GM15510 (cell line): Measurements from ENCODE around the gene PDLIM7.

Experiments used
- POLR2A ChIP-seq: IDR thresholded peaks from 3 replicates; pipeline ENCODE4 v1.6.1; 2011; ENCODE audit warnings: borderline replicate concordance; ENCODE audit not compliant: insufficient read length; ENCODE audit errors: extremely low read depth

Gene PDLIM7

DNA sequence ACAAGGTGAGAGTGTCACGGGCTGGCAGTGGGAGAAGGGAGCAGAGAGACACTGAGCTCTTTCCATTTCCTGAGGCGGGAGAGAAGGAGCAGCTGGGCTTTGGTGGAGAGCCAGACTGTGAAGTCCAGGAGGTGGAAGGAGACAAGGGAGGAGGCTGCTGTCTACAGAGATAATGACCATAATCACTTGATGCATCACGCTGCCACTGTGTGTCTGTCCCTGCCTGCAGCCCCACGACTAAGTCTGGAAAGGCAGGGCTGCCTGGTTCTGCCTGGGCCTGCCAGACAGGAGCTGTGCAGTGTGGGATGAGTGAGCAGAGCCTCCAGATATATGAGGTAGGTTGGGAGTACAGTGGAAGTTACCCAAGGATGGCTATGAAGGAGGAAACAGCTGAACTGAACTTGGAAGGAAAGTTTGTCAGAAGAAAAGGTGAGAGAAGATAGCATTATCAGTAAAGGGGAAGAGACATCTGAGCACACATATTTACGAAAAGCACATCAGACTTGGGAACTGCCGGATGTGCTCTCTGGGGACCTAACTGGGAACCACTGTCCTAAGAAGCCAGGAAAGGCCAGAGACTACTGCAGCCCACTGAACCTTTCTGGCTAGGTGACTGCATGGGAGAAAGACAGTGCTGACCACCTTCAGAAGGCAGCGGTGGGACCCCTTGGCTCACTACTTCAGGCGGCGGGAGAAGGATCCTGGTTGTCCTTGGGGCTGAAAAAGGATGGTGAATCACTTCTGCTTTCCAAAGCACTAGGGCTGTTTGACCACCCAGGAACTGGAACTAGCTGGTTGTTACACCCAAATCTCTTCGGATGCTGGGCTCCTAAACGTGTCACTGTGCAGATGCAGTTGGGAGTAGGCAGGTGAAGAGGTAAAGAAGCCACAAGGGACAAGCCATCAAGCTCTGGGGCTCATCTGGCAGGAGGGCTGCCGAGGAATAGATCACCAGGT is 32.1 kb upstream of the PDLIM7 start:
- no peak for TF ChIP-seq POLR2A

DNA sequence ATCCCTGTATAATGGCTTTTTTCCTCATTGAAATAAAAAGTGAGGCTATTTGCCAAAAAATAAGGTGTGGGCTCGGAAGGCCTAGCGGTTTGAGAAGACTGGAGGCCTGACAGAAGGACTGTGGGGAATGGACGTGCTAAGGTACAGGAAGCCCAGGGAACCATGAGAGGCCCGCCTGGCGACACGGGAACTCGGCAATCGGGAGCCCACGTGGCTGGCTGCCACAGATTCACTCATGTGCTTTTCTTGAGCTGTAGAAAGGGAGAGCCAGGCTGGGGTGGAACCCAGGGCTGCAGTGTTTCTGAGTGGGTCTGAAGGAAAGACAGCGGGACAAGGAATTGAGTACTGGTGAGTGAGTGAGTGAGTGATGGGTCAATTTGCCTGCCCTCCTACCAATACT is 31.2 kb upstream of the PDLIM7 start:
- no peak for TF ChIP-seq POLR2A

DNA sequence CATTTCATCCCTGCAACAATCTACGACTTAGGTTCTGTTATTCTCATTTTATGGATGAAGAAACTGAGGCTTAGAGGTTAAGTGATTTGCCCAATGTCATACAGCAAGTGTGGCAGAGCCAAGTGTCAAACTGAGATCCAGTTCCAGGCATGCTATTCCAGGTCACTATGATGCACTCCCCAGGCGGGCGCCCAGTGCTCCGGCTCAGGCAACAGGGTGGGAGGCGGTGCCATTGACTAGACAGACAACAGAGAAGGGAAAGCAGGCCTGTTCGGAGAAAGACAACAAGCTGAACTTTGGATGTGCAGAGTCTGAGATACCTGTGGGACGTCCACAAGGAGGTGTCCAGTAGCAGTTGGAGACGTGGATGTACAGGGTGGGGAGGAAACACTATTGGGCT is 30.2 kb upstream of the PDLIM7 start:
- no peak for TF ChIP-seq POLR2A

DNA sequence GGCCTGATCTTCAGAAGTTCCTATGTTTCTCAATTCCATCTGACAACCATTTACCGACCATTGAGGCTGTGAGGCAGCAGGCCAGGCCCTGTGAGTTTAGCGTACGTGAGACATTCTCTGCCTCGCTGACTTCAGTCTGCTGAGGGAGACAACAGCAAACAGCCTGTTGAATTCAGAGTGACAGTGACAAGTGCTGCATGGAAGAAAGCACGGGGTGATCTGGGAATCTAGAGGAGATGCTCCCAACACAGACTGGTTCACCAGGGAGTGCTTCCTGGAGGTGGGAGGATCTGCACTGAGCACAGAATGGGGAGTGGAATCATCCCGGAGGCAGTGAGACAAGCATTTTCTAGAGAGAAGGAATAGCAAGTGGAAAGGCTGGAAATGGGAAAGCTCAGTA is 29.4 kb upstream of the PDLIM7 start:
- no peak for TF ChIP-seq POLR2A

GRCh38 chr5:177526191-177526590 is 28.8 kb upstream of the PDLIM7 start:
- TF ChIP-seq POLR2A = no peak

GRCh38 chr5:177524941-177525655 is 27.7 kb upstream of the PDLIM7 start:
- TF ChIP-seq POLR2A = no peak

GRCh38 chr5:177524539-177524900 is 27.1 kb upstream of the PDLIM7 start:
- TF ChIP-seq POLR2A = no peak

DNA sequence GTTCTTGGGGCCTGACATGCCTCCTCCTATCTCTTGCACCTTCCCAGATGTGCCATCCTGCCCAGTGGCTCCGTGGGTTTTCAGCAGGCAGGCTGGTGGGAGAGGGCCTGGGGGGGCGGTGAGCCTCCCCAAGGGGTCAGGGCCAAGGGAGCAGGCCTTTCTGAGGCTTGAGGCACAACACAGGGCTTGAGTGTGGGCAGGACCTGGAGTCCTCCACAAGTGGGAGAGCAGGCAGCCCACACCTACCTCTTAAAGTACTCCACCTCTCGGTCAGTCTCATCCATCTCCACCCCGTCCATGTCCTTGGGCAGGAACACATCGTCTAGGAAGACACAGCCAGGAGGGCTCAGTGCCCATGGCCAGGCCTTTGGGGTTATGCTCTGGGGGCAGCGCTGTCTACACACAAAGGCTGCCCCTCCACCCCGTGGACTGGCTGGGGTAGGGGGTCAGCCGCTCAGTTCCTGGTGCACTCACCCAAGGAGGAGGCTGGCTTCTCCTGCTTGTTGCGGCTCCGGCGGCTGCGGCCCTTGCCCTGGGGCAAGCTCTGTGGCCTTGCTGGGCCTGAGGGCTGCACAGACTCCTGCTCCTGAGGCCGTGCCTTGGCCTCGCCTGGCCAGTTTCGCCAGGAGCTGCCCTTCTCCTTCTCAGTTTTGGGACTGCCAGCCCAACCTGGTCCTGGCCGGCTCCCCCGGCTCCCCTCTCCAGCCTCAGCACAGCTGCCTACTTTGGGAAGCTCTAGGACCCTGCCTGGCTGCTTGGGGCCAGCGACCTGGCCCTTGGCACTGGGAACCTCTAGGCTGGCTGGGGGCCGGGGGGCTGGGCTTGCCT is 26.5 kb upstream of the PDLIM7 start:
- TF ChIP-seq POLR2A = no peak

GRCh38 chr5:177520916-177521513 is 23.6 kb upstream of the PDLIM7 start:
- no peak for TF ChIP-seq POLR2A

- no peak for TF ChIP-seq POLR2A
Observed at GRCh38 chr5:177520271-177520670, 22.9 kb upstream of the PDLIM7 start.

DNA sequence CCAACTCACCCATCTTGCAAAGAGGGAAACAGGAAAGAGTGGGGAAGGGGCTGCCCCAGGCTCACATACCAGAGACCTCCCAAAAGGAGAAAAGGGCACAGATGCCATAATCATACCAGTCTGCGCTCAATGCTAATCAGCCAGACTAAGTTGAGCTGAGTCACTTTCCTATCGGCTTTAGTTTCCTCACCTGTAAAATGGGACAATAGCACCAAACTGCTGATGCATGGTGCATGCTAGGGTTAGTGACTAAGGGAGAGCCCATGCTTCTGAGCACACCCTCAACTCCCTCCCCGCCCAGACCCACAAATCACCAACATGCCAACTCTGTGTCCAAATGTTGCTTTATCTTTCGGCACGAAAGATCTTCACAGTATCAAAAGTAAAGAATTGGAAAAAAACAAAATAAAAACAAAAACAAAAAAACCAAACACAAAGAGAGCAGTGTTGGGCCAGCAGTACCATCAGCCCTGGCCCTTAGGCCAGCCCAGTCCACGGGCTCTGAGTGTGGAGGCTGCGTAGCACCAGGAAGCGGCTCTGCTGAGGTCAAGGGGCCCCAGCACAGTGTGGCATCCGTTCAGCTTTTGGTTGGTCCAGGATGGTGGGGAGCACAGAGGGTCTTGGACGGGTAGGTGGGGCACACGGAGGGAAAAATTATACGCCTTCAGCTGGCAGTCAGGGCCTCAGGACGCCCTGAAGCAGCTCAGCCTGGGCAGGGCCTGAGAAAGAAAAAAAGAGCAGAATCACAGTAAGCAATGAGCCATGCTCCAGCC is 22.2 kb upstream of the PDLIM7 start:
- TF ChIP-seq POLR2A = no peak

DNA sequence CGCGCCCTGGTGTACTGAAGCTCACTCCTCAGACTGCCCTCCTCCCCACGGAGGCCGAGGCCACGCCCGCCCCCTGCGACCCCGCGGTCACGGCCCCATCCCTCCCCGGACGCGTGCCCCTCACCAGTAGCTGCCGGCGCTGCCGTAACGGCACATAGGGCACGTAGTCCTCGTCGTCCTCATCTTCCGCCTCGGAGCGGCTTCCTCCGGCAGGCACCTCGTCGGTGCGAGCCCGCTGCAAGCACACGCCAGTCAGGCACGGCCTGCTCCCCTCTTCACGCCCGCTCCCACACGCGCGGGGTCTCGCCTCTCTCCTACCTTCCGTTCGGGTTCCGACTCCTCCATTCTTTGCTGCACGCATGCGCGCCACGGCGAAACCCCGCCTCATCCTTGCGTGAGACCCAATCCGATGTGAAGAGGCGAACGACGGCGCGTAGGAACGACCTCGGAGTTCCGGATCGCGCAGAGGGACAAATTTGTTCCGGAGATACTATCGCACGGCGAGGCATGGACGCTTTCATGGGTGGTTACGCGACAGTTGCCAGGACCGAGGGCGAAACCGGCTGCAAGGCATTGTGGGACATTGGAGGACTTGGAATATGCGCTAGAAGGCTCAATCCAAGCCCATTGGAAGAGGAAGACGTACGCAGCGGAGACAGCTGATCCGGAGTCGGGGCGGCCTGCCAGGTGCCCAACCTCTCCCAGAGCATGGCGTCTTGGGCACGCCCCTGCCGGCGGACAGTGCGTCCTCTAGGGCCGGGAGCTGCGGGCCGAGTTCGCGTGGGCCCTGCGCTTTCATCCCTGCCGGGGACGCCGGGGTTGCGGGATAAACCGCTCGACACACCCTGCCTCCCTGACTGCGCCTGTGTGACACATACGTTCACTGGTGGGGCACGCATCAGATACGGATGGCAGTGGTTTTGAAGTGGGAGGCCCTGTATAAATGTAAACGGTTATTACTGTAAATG is 19.5 kb upstream of the PDLIM7 start, which contains the start of gene DDX41:
Gene DDX41, minus strand, starts transcription at position 361 of the 968 bp plus-strand sequence. Its CDS starts 16 bp downstream, at position 345.
- TF ChIP-seq POLR2A = peak; percentile 55

GRCh38 chr5:177515580-177515979 is 18.2 kb upstream of the PDLIM7 start:
- TF ChIP-seq POLR2A = no peak
